GM21423 (cell line): ENCODE data around the gene PLA2G4C.
"Not testable (repeated sequence)": the region's sequence is repeated elsewhere in the genome, so short reads cannot be mapped to it uniquely, and the experiment has no call there.

Experiments used
- ATAC-seq: cut with Tn5 transposase; IDR thresholded peaks from one replicate; pipeline ENCODE4 v1.9.1; 2021; ENCODE audit warnings: mild to moderate bottlenecking, moderate library complexity; ENCODE audit not compliant: unreplicated experiment

The PLA2G4C gene

DNA sequence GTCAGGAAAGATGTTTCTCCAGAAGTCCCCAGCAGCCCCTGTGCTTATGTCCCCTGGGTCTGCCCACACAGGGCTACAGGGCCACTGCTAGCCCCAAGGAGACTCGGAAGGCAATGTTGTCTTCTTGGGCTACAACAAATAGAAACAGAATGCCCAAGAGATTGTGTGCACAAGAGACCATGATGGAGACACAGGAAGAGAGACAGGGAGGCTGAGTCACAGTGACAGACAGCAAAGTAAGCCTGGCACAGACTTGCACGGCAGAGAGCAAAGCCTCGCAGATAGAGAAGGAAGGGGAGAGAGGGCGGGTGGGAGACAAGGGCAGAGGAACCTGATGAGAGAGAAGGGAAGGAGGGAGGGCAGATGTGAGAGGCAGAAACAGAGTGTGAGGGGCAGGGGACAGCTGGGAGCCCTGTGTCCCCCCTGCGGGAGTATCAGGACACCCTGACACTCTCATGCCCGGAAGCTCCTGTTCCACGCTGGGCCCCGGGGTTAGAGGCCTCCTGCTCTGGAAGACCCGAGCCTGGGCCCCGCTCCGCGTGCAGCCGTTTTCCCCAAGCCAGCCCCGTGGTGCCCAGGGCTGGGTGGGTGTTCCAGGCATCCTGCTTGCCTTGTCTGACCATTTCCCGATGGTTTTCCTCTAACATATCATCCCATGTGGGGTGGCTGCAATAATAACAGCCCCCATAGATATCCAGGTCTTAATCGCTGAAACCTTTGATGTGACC, 2.7 kb upstream of the PLA2G4C start:
- ATAC-seq: no peak

DNA sequence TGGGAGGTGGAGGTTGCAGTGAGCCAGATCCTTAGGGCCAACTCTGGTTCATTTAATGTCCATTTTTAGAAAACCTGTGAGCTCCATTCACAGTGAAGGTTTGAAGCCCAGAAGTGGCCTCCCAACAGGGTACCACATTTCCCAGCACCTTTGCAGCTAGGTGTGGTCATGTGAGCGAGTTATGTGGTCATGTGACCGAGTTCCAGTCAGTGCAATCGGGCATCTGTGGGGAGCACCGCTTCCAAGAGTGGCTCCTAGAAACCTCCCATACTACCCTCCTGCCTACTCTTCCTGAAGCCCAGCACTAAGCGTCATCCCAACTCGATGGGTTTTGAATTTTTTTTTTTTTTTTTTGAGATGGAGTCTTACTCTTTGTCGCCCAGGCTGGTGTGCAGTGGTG, 663 bp upstream of the PLA2G4C start:
- ATAC-seq: no peak

- no peak for ATAC-seq
These were observed 1.4 kb downstream of the PLA2G4C start for GRCh38 chr19:48108997-48109782.

GRCh38 chr19:48103922-48104321, 6.7 kb downstream of the PLA2G4C start:
- no peak for ATAC-seq

- ATAC-seq: no peak
These were observed 7.5 kb downstream of the PLA2G4C start for GRCh38 chr19:48102870-48103751.

- ATAC-seq: no peak
These were observed 14.9 kb downstream of the PLA2G4C start for GRCh38 chr19:48095612-48096175.

- ATAC-seq: no peak
These were observed 15.8 kb downstream of the PLA2G4C start for GRCh38 chr19:48094855-48095203.

- ATAC-seq: no peak
These were observed 16.3 kb downstream of the PLA2G4C start for GRCh38 chr19:48094129-48094854.

DNA sequence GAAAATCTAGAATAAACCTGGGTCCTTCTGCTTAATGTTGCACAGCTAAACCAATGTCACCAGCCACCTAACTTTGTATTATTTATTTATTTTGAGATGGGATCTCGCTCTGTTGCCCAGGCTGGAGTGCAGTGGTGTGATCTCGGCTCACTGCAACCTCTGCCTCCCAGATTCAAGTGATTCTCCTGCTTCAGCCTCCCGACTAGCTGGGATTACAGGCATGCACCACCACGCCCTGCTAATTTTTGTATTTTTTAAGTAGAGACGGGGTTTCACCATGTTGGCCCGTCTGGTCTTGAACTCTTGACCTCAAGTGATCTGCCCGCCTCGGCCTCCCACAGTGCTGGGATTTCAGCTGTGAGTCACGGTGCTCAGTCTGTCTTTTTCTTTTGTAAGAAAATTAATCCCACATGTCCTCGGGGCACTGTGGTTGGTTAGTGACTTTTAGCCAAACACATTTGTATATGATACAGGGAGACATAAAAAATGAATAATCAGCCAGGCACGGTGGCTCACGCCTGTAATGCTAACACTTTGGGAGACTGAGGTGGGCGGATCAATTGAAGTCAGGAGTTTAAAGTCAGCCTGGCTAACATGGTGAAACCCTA, 19.4 kb downstream of the PLA2G4C start:
- not testable (repeated sequence) for ATAC-seq

GRCh38 chr19:48090281-48090802, 20.3 kb downstream of the PLA2G4C start:
- ATAC-seq: no peak

- not testable (repeated sequence) for ATAC-seq
These were observed 21.6 kb downstream of the PLA2G4C start for GRCh38 chr19:48088991-48089390.

GRCh38 chr19:48085904-48086864, 24.4 kb downstream of the PLA2G4C start:
- ATAC-seq: no peak

DNA sequence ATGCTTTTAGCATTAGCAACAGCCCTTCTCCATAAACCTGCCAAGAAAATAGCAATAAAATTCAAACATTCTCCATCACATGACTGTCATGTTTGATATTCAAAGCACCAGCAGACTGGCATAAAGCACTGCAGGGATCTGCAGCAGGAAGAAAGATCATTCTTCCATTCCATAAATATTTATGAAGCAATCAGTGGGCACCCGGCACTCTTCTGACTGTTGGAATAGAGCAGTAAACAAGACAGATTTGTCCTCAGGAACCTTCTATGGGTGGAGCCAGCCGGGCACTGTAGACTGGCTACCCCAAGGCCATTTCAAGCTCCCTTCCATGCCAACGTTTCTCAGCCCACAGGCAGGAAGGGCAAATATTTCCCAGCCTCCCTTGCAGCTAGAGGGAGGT, 25.5 kb downstream of the PLA2G4C start:
- ATAC-seq: no peak

DNA sequence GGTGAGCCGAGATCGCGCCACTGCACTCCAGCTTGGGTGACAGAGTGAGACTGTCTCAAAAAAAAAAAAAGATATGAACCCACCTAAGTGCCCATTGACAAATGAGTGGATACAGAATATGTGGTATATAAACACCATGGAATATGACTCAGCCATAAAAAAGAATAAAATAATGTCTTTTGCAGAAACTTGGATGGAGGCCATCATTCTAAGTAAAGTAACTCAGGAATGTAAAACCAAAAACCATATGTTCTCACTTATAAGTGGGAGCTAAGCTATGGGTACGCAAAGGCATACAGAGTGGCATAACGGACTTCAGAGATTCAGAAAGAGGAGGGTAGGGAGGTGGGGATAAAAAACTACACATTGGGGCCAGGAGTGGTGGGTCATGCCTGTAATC, 29.5 kb downstream of the PLA2G4C start:
- no peak for ATAC-seq

DNA sequence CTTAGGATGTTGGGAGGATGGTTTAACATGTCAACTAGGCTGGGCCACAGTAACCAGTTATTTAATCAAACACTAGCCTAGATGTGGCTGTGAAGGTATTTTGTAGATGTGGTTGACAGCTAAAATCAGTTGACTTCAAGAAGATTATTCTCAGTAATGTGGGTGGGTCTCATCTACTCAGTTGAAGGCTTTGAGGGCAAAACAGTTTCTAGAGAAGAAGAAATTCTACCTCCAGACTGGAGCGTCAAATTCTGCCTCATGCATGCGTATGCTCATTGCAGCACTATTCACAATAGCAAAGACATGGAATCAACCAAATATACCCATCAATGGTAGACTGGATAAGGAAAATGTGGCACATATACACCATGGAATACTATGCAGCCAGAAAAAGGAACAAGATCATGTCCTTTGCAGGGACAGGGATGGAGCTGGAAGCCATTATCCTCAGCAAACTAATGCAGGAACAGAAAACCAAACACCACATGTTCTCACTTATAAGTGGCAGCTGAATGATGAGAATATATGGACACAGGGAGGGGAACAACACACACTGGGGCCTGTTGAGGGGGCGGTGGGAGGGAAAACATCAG, 40.3 kb downstream of the PLA2G4C start:
- ATAC-seq: not testable (repeated sequence)

GRCh38 chr19:48069435-48069834, 41.2 kb downstream of the PLA2G4C start:
- ATAC-seq: no peak

GRCh38 chr19:48064509-48064908, 46.1 kb downstream of the PLA2G4C start:
- ATAC-seq: no peak
